PC-9 (cell line): ENCODE data around the gene RAB15. TPM values are rescaled to one million over a fixed set of nuclear protein-coding genes. Genes with fewer than 3 reads are reported as not detected.

Experiments used
- BruUV-seq: library from RNA; stranded (reverse); fragments of 400-500 nt; replicated peaks from 2 replicates; lab custom pipeline; 2021; lab: Mats Ljungman, UMichigan
- CTCF ChIA-PET: fragments of 300-600 bp; sonication (Branson Sonifier 250); formaldehyde crosslinking; loops from one replicate; lab custom pipeline; 2022; ENCODE audit warnings: antibody characterized with exemption; lab: Charles Lee
- POLR2A ChIA-PET: fragments of 300-600 bp; sonication (Branson Sonifier 250); formaldehyde crosslinking; loops from one replicate; lab custom pipeline; 2022; ENCODE audit warnings: antibody characterized with exemption; ENCODE audit not compliant: unreplicated experiment; lab: Charles Lee
- DNase-seq, 2 experiments: peaks; one replicate each; pipeline versions ENCODE4 v3.0.0 to v3.0.0-alpha.2; 2015 to 2022; ENCODE audit warnings: mixed read lengths in 1 of 2
- H2AFZ ChIP-seq: fragments of 200-600 bp; sonication (generic); 2 replicates; pipeline ENCODE4 v1.8.1; 2017; ENCODE audit warnings: antibody characterized with exemption
- H3F3A ChIP-seq: fragments of 200-600 bp; sonication (generic); 2 replicates; pipeline ENCODE4 v1.8.1; 2017; ENCODE audit warnings: antibody characterized with exemption, mild to moderate bottlenecking, low read depth; ENCODE audit not compliant: insufficient read depth
- H3K27ac ChIP-seq: fragments of 200-600 bp; sonication (generic); 2 replicates; pipeline ENCODE4 v1.6.1; 2016; ENCODE audit warnings: mixed run types
- H3K27me3 ChIP-seq: fragments of 200-600 bp; sonication (generic); 2 replicates; pipeline ENCODE4 v1.6.1; 2016; ENCODE audit warnings: low read depth, mixed run types; ENCODE audit not compliant: insufficient read depth
- H3K36me3 ChIP-seq: fragments of 200-600 bp; sonication (generic); 2 replicates; pipeline ENCODE4 v1.6.1; 2016; ENCODE audit warnings: low read depth, mixed run types
- H3K4me1 ChIP-seq: fragments of 200-600 bp; sonication (generic); replicated peaks from 2 replicates; pipeline ENCODE4 v1.6.1; 2016; ENCODE audit warnings: mixed run types; ENCODE audit not compliant: insufficient read depth
- H3K4me2 ChIP-seq: fragments of 200-600 bp; sonication (generic); 2 replicates; pipeline ENCODE4 v1.6.1; 2017; ENCODE audit warnings: mixed run types
- H3K4me3 ChIP-seq: fragments of 200-600 bp; sonication (generic); 2 replicates; pipeline ENCODE4 v1.6.1; 2016; ENCODE audit warnings: mixed run types
- H3K79me2 ChIP-seq: fragments of 200-600 bp; sonication (generic); 2 replicates; pipeline ENCODE4 v1.6.1; 2017; ENCODE audit warnings: low read depth, mixed run types
- H3K9me2 ChIP-seq: fragments of 200-600 bp; sonication (generic); 2 replicates; pipeline ENCODE4 v1.8.1; 2017; ENCODE audit warnings: mild to moderate bottlenecking; ENCODE audit not compliant: insufficient read depth
- H3K9me3 ChIP-seq: fragments of 200-600 bp; sonication (generic); 2 replicates; pipeline ENCODE4 v1.8.1; 2016; ENCODE audit warnings: low read depth; ENCODE audit not compliant: insufficient read depth
- H4K20me1 ChIP-seq: fragments of 200-600 bp; sonication (generic); 2 replicates; pipeline ENCODE4 v1.8.1; 2017; ENCODE audit not compliant: insufficient read depth
- CTCF ChIP-seq: fragments of 200-600 bp; sonication (generic); conservative IDR thresholded peaks from 2 replicates; pipeline ENCODE4 v1.6.1; 2017; ENCODE audit warnings: mixed run types, antibody characterized with exemption, mild to moderate bottlenecking, moderate library complexity
- EZH2 ChIP-seq: fragments of 200-600 bp; sonication (generic); IDR thresholded peaks from 2 replicates; pipeline ENCODE4 v1.8.0; 2017; ENCODE audit warnings: antibody characterized with exemption, low read depth
- intact Hi-C: fragments of 100-400 bp; cut with micrococcal nuclease; formaldehyde crosslinking; loops from one replicate; pipeline ENCODE4 v1.10.0; 2022; ENCODE audit not compliant: unreplicated experiment
- total RNA-seq: library from RNA; stranded (reverse); gene quantifications from 2 replicates; pipeline ENCODE4 v1.2.3, GENCODE V29; 2021

Gene RAB15
- total RNA-seq, 1 experiment from 2014 or later, result 74.9 TPM

- ChIA-PET CTCF (no interaction called here), POLR2A (no interaction called here)
- no TSS peak for BruUV-seq
- no peak overlapping the region for H3K4me3 ChIP-seq
- DNase-seq, result no peak
- H3K9me3 ChIP-seq, result no peaks in the 10 kb centered on the region
- TF ChIP-seq CTCF (no peak), EZH2 (no peak)
- peaks cover 36% of the 10 kb centered on the region for H3K79me2 ChIP-seq
- intact Hi-C loops, result no loop called here
- H3K27ac ChIP-seq, result peak overlapping the region; percentile 83; the same call in 1 of the 2 replicates
- H3K4me1 ChIP-seq, result peaks cover 40% of the 10 kb centered on the region
- no peaks in the 10 kb centered on the region for H3K9me2 ChIP-seq
- 0 out of 2 replicates have a peak overlapping the region, but pooled peaks have one; percentile 82 for H3K4me2 ChIP-seq
- H4K20me1 ChIP-seq, result no peaks in the 10 kb centered on the region
- no peaks in the 10 kb centered on the region for H3K27me3 ChIP-seq
- H3F3A ChIP-seq, result peaks cover 14% of the 10 kb centered on the region; the same call in 1 of the 2 replicates
- H3K36me3 ChIP-seq, result peaks cover 18% of the 10 kb centered on the region
- no peak overlapping the region for H2AFZ ChIP-seq
These were observed 28.1 kb downstream of the RAB15 start for GRCh38 chr14:64944041-64944440.

DNA sequence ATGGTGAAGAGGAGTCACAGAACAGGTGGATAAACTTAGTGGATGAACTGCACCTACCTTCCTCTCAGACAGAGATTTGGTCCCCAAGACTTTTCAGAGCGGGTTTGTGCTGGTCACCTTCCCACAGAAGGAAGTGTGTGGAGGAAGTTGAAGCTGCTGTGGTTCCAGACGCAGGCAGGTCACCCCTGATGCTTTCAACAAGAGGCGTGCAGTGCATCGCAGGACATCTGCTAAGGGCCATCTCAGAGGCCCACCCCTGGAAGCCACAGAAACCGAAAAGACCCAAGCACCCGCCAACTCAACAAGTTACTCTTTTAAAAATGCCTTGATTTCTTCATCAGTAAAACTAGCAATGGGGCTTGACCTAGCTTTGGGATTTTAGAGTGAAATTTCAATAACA is 28.6 kb downstream of the RAB15 start:
- H3K4me2 ChIP-seq, result peak overlapping the region; percentile 82
- CTCF ChIA-PET, result no interaction called here

DNA sequence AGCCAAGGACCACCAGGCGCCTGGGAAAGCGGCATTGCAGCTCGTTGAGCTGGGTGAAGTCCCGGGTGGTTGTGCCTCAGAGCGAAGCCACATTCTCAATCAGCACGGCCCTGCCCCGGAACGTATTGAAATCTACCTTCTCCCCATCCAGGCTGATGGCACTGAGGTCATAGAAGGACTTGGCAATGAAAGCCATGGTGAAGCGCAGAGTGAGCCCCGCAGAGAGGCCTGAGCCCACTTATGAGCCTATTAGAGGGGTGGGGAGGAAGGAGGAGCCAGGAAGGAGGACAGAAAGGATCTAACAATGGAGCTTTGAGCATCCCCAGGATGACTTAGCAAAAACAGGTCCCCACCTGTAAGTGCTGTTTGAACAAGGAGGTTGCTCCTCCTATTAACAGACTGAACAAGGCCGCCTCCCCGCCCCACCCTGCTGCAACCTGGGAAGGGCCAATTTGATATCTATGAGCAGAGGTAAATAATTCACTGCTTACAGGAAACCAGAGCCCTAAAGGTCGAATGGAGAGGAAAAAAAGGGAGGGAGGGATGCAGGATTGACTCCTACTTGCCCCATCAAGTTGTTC is 29.5 kb downstream of the RAB15 start, which contains the start of gene GPX2:
Gene GPX2 (minus strand): TSS at position 215 of the 581 bp plus-strand sequence. CDS start 19 bp downstream, at position 196.
- H3F3A ChIP-seq, result peaks cover 28% of the 10 kb centered on the region; the same call in 1 of the 2 replicates
- H3K9me2 ChIP-seq, result no peaks in the 10 kb centered on the region
- no peak for TF ChIP-seq EZH2
- no peak for TF ChIP-seq CTCF
- no peaks in the 10 kb centered on the region for H3K27me3 ChIP-seq
- no peaks in the 10 kb centered on the region for H3K9me3 ChIP-seq
- H2AFZ ChIP-seq, result peak within 1 kb of the TSS; percentile 35; the same call in 1 of the 2 replicates
- H3K79me2 ChIP-seq, result peaks cover 40% of the 10 kb centered on the region
- no TSS peak for BruUV-seq
- peaks cover 17% of the 10 kb centered on the region for H3K36me3 ChIP-seq
- H4K20me1 ChIP-seq, result no peaks in the 10 kb centered on the region
- peak within 1 kb of the TSS; percentile 63 for H3K4me3 ChIP-seq
- peak within 1 kb of the TSS; percentile 82 for H3K4me2 ChIP-seq
- H3K4me1 ChIP-seq, result peaks cover 40% of the 10 kb centered on the region
- peak; percentile 89 to 94 for DNase-seq
- intact Hi-C loops, result loop anchor here (1.0 kb wide), 4 partner anchors 25 to 41 kb away; partner anchors contain the start of gene CHURC1
- peak within 1 kb of the TSS; percentile 83 for H3K27ac ChIP-seq
- ChIA-PET CTCF (interaction anchor here (0.6 to 1.3 kb wide), 5 partner anchors 19 to 47 kb away, joined by 3 to 11 read pairs (median 4); no protein-coding TSS in a partner anchor), POLR2A (interaction anchor here (0.6 to 1.0 kb wide), 6 partner anchors 14 to 577 kb away, joined by 3 to 19 read pairs (median 4); no protein-coding TSS in a partner anchor)

More for the DNA sequence above, 28.6 kb downstream of the RAB15 start:
- H3K36me3 ChIP-seq, result peaks cover 15% of the 10 kb centered on the region
- no peaks in the 10 kb centered on the region for H3K9me2 ChIP-seq
- peak overlapping the region; percentile 83 for H3K27ac ChIP-seq
- peaks cover 40% of the 10 kb centered on the region for H3K4me1 ChIP-seq
- peaks cover 19% of the 10 kb centered on the region; the same call in 1 of the 2 replicates for H3F3A ChIP-seq
- peaks cover 40% of the 10 kb centered on the region for H3K79me2 ChIP-seq
- TF ChIP-seq CTCF (no peak), EZH2 (no peak)
- no TSS peak for BruUV-seq
- no peaks in the 10 kb centered on the region for H4K20me1 ChIP-seq
- POLR2A ChIA-PET, result no interaction called here
- H3K4me3 ChIP-seq, result no peak overlapping the region
- no peaks in the 10 kb centered on the region for H3K27me3 ChIP-seq
- no peak for DNase-seq
- no peaks in the 10 kb centered on the region for H3K9me3 ChIP-seq
- intact Hi-C loops, result no loop called here
- H2AFZ ChIP-seq, result no peak overlapping the region
